A549 (cell line): ENCODE data around the gene SRP9. TPM values are rescaled to one million over a fixed set of nuclear protein-coding genes. Genes with fewer than 3 reads are reported as not detected.

ENCODE experiments used
- ATAC-seq, 2 experiments: fragments of 200-7000 bp in 1 of 2; fragments of >200 bp in 1 of 2; cut with Nextera tagmentation in 1 of 2; cut with Tn5 transposase in 1 of 2; 3 replicates each; pipeline versions ENCODE4 v1.8.0 to v1.9.1; 2018 to 2020; ENCODE audit warnings: mild to moderate bottlenecking in 1 of 2, moderate library complexity in 1 of 2
- CTCF ChIA-PET: fragments of 300-600 bp; sonication (Branson Sonifier 250); formaldehyde crosslinking; extraction: SDS; loops from one replicate; lab custom pipeline; 2021; ENCODE audit warnings: antibody characterized with exemption, inconsistent platforms; lab: Yijun Ruan, JAX
- POLR2A ChIA-PET: fragments of 350-600 bp; formaldehyde crosslinking; extraction: SDS; loops from one replicate; lab custom pipeline; 2021; ENCODE audit warnings: antibody characterized with exemption, inconsistent platforms; lab: Yijun Ruan, JAX
- DNase-seq, 2 experiments: peaks; one replicate each; pipeline versions ENCODE4 v3.0.0 to v3.0.0-alpha.2; 2011 to 2016; ENCODE audit warnings: low read depth in 1 of 2, low spot score in 1 of 2
- FAIRE-seq: peaks from 2 replicates; lab custom pipeline; 2011; peaks lifted over from hg19 to GRCh38; lab: Jason Lieb, UNC
- H3K27ac ChIP-seq, 2 experiments: fragments of >200 bp; sonication (Bioruptor Twin); formaldehyde crosslinking; 3 replicates each; pipeline ENCODE4 v1.5.1; 2016 to 2017
- H3K4me1 ChIP-seq: fragments of >200 bp; sonication (Bioruptor Twin); formaldehyde crosslinking; 3 replicates; pipeline ENCODE4 v1.6.1; 2016
- H3K4me2 ChIP-seq: fragments of >200 bp; sonication (Bioruptor Twin); formaldehyde crosslinking; 3 replicates; pipeline ENCODE4 v1.6.1; 2016
- H3K4me3 ChIP-seq: fragments of >200 bp; sonication (Bioruptor Twin); formaldehyde crosslinking; 3 replicates; pipeline ENCODE4 v1.5.1; 2016
- H3K9me3 ChIP-seq: fragments of >200 bp; sonication (Bioruptor Twin); formaldehyde crosslinking; 3 replicates; pipeline ENCODE4 v1.6.1; 2016
- BHLHE40 ChIP-seq: IDR thresholded peaks from 2 replicates; pipeline ENCODE4 v1.6.1; 2012; ENCODE audit warnings: low read depth, low read length, inconsistent platforms
- CBX8 ChIP-seq: fragments of 200-600 bp; sonication (generic); IDR thresholded peaks from 2 replicates; pipeline ENCODE4 v1.6.1; 2016
- CHD2 ChIP-seq: fragments of 150-350 bp; IDR thresholded peaks from 2 replicates; pipeline ENCODE4 v1.6.1; 2014; ENCODE audit warnings: low read length; ENCODE audit not compliant: partially characterized antibody
- ELK1 ChIP-seq: fragments of 150-350 bp; IDR thresholded peaks from 2 replicates; pipeline ENCODE4 v1.6.1; 2014; ENCODE audit warnings: low read depth, mild to moderate bottlenecking, low read length
- GATA3 ChIP-seq: IDR thresholded peaks from 2 replicates; pipeline ENCODE4 v1.6.1; 2012; ENCODE audit warnings: borderline replicate concordance
- HES2 ChIP-seq: fragments of >200 bp; sonication (Bioruptor Twin); formaldehyde crosslinking; IDR thresholded peaks from 2 replicates; pipeline ENCODE4 v1.6.1; 2016
- HMGXB4 ChIP-seq: fragments of 250-450 bp; sonication (Bioruptor Pico); IDR thresholded peaks from 2 replicates; pipeline ENCODE4 v1.5.0; 2021; ENCODE audit warnings: mild to moderate bottlenecking, moderate library complexity, borderline replicate concordance
- KDM1A ChIP-seq: fragments of 200-600 bp; sonication (generic); IDR thresholded peaks from 2 replicates; pipeline ENCODE4 v1.6.1; 2016; ENCODE audit warnings: low read depth, mild to moderate bottlenecking
- KDM5A ChIP-seq: fragments of 200-600 bp; sonication (generic); IDR thresholded peaks from 2 replicates; pipeline ENCODE4 v1.6.1; 2016; ENCODE audit warnings: antibody characterized with exemption, mild to moderate bottlenecking
- MAFK ChIP-seq: fragments of 450-650 bp; IDR thresholded peaks from 2 replicates; pipeline ENCODE4 v1.6.1; 2014; ENCODE audit not compliant: partially characterized antibody
- NPAS2 ChIP-seq: fragments of 250-450 bp; sonication (Bioruptor Pico); IDR thresholded peaks from 2 replicates; pipeline ENCODE4 v1.8.0; 2022; ENCODE audit warnings: mild to moderate bottlenecking, moderate library complexity, borderline replicate concordance
- NR3C1 ChIP-seq: fragments of >200 bp; sonication (Bioruptor Twin); formaldehyde crosslinking; IDR thresholded peaks from 3 replicates; pipeline ENCODE4 v1.6.1; 2017
- PHF8 ChIP-seq: fragments of 200-600 bp; sonication (generic); IDR thresholded peaks from 2 replicates; pipeline ENCODE4 v1.6.1; 2016; ENCODE audit warnings: low read depth, mild to moderate bottlenecking, antibody characterized with exemption, moderate library complexity, borderline replicate concordance
- POLR2AphosphoS2 ChIP-seq: conservative IDR thresholded peaks from 2 replicates; pipeline ENCODE4 v1.6.1; 2012; ENCODE audit warnings: low read length, improper control_type of control experiment, inconsistent platforms
- RAD21 ChIP-seq, 2 experiments: fragments of >200 bp in 1 of 2; sonication (Bioruptor Twin) in 1 of 2; formaldehyde crosslinking in 1 of 2; IDR thresholded peaks in 1 of 2; conservative IDR thresholded peaks in 1 of 2; 2 replicates in 1 of 2; 3 replicates in 1 of 2; pipeline ENCODE4 v1.6.1; 2012 to 2018; ENCODE audit warnings: inconsistent platforms in 1 of 2
- RARB ChIP-seq: fragments of 250-450 bp; sonication (Bioruptor Pico); IDR thresholded peaks from 2 replicates; pipeline ENCODE4 v1.8.0; 2021; ENCODE audit warnings: mild to moderate bottlenecking, moderate library complexity
- RCOR1 ChIP-seq: fragments of 150-350 bp; IDR thresholded peaks from 2 replicates; pipeline ENCODE4 v1.6.1; 2014; ENCODE audit warnings: antibody characterized with exemption, low read length, low read depth
- RFX5 ChIP-seq: fragments of 450-650 bp; IDR thresholded peaks from 2 replicates; pipeline ENCODE4 v1.7.1; 2014; ENCODE audit warnings: antibody characterized with exemption, mild to moderate bottlenecking, moderate library complexity
- SREBF2 ChIP-seq: fragments of 450-650 bp; IDR thresholded peaks from 2 replicates; pipeline ENCODE4 v1.6.1; 2014; ENCODE audit warnings: mild to moderate bottlenecking, moderate library complexity
- TFCP2L1 ChIP-seq: fragments of 250-450 bp; sonication (Bioruptor Pico); IDR thresholded peaks from 2 replicates; pipeline ENCODE4 v1.5.0; 2021; ENCODE audit warnings: mild to moderate bottlenecking
- TP53 ChIP-seq: fragments of 250-450 bp; sonication (Bioruptor Pico); IDR thresholded peaks from 2 replicates; pipeline ENCODE4 v1.5.0; 2021; ENCODE audit warnings: mild to moderate bottlenecking, moderate library complexity
- ZFP36 ChIP-seq: fragments of 450-650 bp; IDR thresholded peaks from 2 replicates; pipeline ENCODE4 v1.6.1; 2014; ENCODE audit warnings: borderline replicate concordance; ENCODE audit not compliant: partially characterized antibody
- WGBS: methylation state at CpG from one replicate; pipeline ENCODE4 v1.1.6; 2017; ENCODE audit errors: missing lambda C conversion rate; 5-methylcytosine and 5-hydroxymethylcytosine counted together
- polyA plus RNA-seq, 4 experiments: library from polyadenylated mRNA; depleted of rRNA in 3 of 4; stranded (reverse); fragments of >200 nt; fragmentation: RNase III in 1 of 4; extraction: RNeasy Plus Mini Kit Qiagen cat#74134 plus additional on column Dnase treatment in 1 of 4; gene quantifications; 2 replicates in 3 of 4; 3 replicates in 1 of 4; pipeline ENCODE4 v1.2.3, GENCODE V29; 2011 to 2017

SRP9 gene
- polyA plus RNA-seq, 2 of the 4 experiments (the other 2 are of a cell fraction): 352 to 629 TPM

- Histone ChIP-seq H3K4me3 (no peak overlapping the region), H3K9me3 (no peaks in the 10 kb centered on the region), H3K4me2 (peak overlapping the region; percentile 69), H3K27ac (peak overlapping the region; percentile 90 to 94)
- POLR2A ChIA-PET: interaction anchor here (1.0 to 2.8 kb wide), 10 partner anchors 11 to 84 kb away, joined by 3 to 26 read pairs (median 11); partner anchors contain the start of genes ENAH and SRP9
- no peak for FAIRE-seq
- no peak for DNase-seq
- TF ChIP-seq PHF8: no peak
- TF ChIP-seq NR3C1: no peak
- no peak for TF ChIP-seq RCOR1
- no peak for TF ChIP-seq TP53 (CRISPR knock-in tag)
- no peak for TF ChIP-seq ZFP36
- TF ChIP-seq ELK1: no peak
- no peak for TF ChIP-seq RFX5
- no peak for TF ChIP-seq BHLHE40
- no peak for TF ChIP-seq CHD2
- TF ChIP-seq TFCP2L1 (CRISPR knock-in tag): no peak
- no peak for TF ChIP-seq POLR2AphosphoS2
- TF ChIP-seq HES2: no peak
- TF ChIP-seq NPAS2 (CRISPR knock-in tag): no peak
- no peak for TF ChIP-seq HMGXB4 (CRISPR knock-in tag)
- TF ChIP-seq RARB: no peak
- TF ChIP-seq GATA3: no peak
- TF ChIP-seq CBX8: no peak
- no peak for TF ChIP-seq SREBF2
- TF ChIP-seq KDM1A: no peak
- TF ChIP-seq, all 56 proteins: peak for 0
- CTCF ChIA-PET: interaction anchor here (0.7 to 3.8 kb wide), 15 partner anchors 8 to 585 kb away, joined by 3 to 54 read pairs (median 10); partner anchors contain the start of gene SRP9
- ATAC-seq: peak; percentile 17 to 30; a peak in 5 of 6 replicates
- H3K4me1 ChIP-seq: peaks cover 60% of the 10 kb centered on the region
- WGBS: 58% methylated on average over 10 of the region's 10 CpGs
Observed at GRCh38 chr1:225736437-225737098, 41.1 kb upstream of the SRP9 start.

GRCh38 chr1:225737161-225737560, 40.5 kb upstream of the SRP9 start:
- no peak for FAIRE-seq
- Histone ChIP-seq H3K4me1 (peaks cover 60% of the 10 kb centered on the region), H3K4me3 (no peak overlapping the region), H3K27ac (peak overlapping the region; percentile 90 to 94), H3K9me3 (no peaks in the 10 kb centered on the region), H3K4me2 (peak overlapping the region; percentile 69)
- CTCF ChIA-PET: interaction anchor here (1.2 to 3.8 kb wide), 9 partner anchors 10 to 256 kb away, joined by 4 to 54 read pairs (median 11); no protein-coding TSS in a partner anchor
- DNase-seq: peak; percentile 28 to 49
- ATAC-seq: peak in 1 of 2 experiments; percentile 37; a peak in 3 of 6 replicates
- POLR2A ChIA-PET: interaction anchor here (1.0 to 2.8 kb wide), 5 partner anchors 10 to 84 kb away, joined by 3 to 26 read pairs (median 4); partner anchors contain the start of genes ENAH and SRP9
- TF ChIP-seq MAFK (peak; percentile 6), RAD21 (conservative IDR thresholded peaks at IDR 0.05 in 1 of 2, IDR thresholded peaks at IDR 0.05 in 1 of 2) (0 out of 5 replicates have a peak, but pooled peaks of 1 of the 2 experiments have one; percentile 18), KDM5A (no peak)
- 9% methylated on average over 3 of the region's 3 CpGs for WGBS
